Heart left ventricle (tissue), 16 donors: Measurements from ENCODE around the gene ACACA. TPM values are rescaled to one million over a fixed set of nuclear protein-coding genes. Genes with fewer than 3 reads are reported as not detected.

ENCODE experiments used
- ATAC-seq, 4 donors: fragments of 200-7000 bp; cut with Tn5 transposase; one replicate each; pipeline ENCODE4 v1.9.1; 2020 to 2022; ENCODE audit warnings: moderate library complexity in 4 of 4, mild to moderate bottlenecking in 3 of 4, moderate number of reproducible peaks in 1 of 4
- DNase-seq, 5 donors: peaks; one replicate each; pipeline ENCODE4 v3.0.0-alpha.2; 2020
- H3K27ac ChIP-seq, 12 donors: fragments of 200-600 bp; sonication (generic) in 4 of 12; one replicate each; pipeline versions ENCODE4 v1.5.0 to v1.8.0; 2016 to 2022; ENCODE audit warnings: mild to moderate bottlenecking in 2 of 12
- H3K27me3 ChIP-seq, 9 donors: fragments of 200-600 bp; sonication (generic) in 2 of 9; one replicate each; pipeline versions ENCODE4 v1.5.1 to v1.8.0; 2016 to 2022; ENCODE audit warnings: mild to moderate bottlenecking in 3 of 9
- H3K36me3 ChIP-seq, 9 donors: fragments of 200-600 bp; sonication (generic) in 2 of 9; one replicate each; pipeline versions ENCODE4 v1.5.0 to v1.8.0; 2018 to 2022; ENCODE audit warnings: mild to moderate bottlenecking in 2 of 9
- H3K4me1 ChIP-seq, 12 donors: fragments of 200-600 bp; sonication (generic) in 4 of 12; one replicate each; pipeline versions ENCODE4 v1.5.0 to v1.8.0; 2016 to 2022; ENCODE audit warnings: mild to moderate bottlenecking in 3 of 12
- H3K4me3 ChIP-seq, 12 donors: fragments of 200-600 bp; sonication (generic) in 4 of 12; one replicate each; pipeline versions ENCODE4 v1.5.0 to v1.8.0; 2017 to 2022; ENCODE audit warnings: mild to moderate bottlenecking in 9 of 12, moderate library complexity in 4 of 12
- H3K9me3 ChIP-seq, 12 donors: fragments of 200-600 bp; sonication (generic) in 4 of 12; one replicate each; pipeline versions ENCODE4 v1.5.0 to v1.8.0; 2016 to 2022; ENCODE audit warnings: mild to moderate bottlenecking in 1 of 12
- CTCF ChIP-seq, 12 donors: fragments of 200-600 bp; sonication (generic) in 4 of 12; IDR thresholded peaks; one replicate each; pipeline versions ENCODE4 v1.5.0 to v1.8.0; 2018 to 2022; ENCODE audit warnings: antibody characterized with exemption in 12 of 12, mild to moderate bottlenecking in 5 of 12
- POLR2A ChIP-seq, 2 donors: fragments of 450-650 bp; IDR thresholded peaks; one replicate each; pipeline ENCODE4 v1.6.1; 2017; ENCODE audit warnings: antibody characterized with exemption in 2 of 2, mild to moderate bottlenecking in 2 of 2, moderate library complexity in 2 of 2
- WGBS, 4 donors: extraction: QIAGEN DNeasy Blood & Tissue Kit in 2 of 4; methylation state at CpG; one replicate each; pipeline versions ENCODE4 v1.1.5 to v1.1.7; 2013 to 2018; 5-methylcytosine and 5-hydroxymethylcytosine counted together
- intact Hi-C, 10 donors: fragments of 100-400 bp; cut with DNase I; formaldehyde crosslinking; loops; one replicate each; pipeline versions ENCODE4 v1.11.1 to v1.14.2; 2022
- polyA plus RNA-seq, 2 donors: library from polyadenylated mRNA; stranded (reverse); fragments of 200-250 nt; gene quantifications; one replicate each; pipeline ENCODE4 v1.2.3, GENCODE V29; 2013
- total RNA-seq, 9 donors: library from RNA; depleted of rRNA in 2 of 9; stranded (reverse); fragments of >200 nt in 2 of 9; fragmentation: NEBNext Ultra II Directional in 3 of 9; extraction: Animal tissue kit (Norgen Biotek cat#: 25700) in 3 of 9; gene quantifications; one replicate each; pipeline versions ENCODE4 v1.1.0 to v1.2.4, GENCODE V29; 2016 to 2023
- donor health status: ischemic (EF 13 %, LVEDD 7.1; RV severe dilation, severe dysfunction).
- donor health status: healthy with polysubstance abuse.
- donor health status: DM: no; HTN: yes; CAD: no.
- donor health status: DM: no; HTN: no; CAD: no.
- donor health status: ischemic (EF 25% LVEDD 6.9; RV normal size, moderate dysfunction).
- donor health status: ischemic (EF 25% LVEDD 5.7; RV mildly dilated, moderate dysfunction).
- donor health status: healthy.
- donor health status: DM: yes; HTN: yes; CAD: no.
- donor health status: ischemic (EF 35%, LVEDD 5.7; RV mildly dilated, moderate dysfunction).
- donor health status: nonischemic (EF 11% LVEDD 7.7; RV severe dilation, severe dysfunction).
- donor health status: DM: yes; HTN: yes; CAD: no.
- donor health status: PGD.
- donor health status: ischemic (EF 29% LVEDD 5.4; RV normal size, mild dysfunction).
- donor health status: nonischemic (EF 23%, LVEDD 6.1; RV moderate dilation, normal function).

The ACACA gene
- total and polyA plus RNA-seq, 11 donors, result 6.2 to 33.0 (median 15.8) TPM

- intact Hi-C loops, result no loop called here
- Histone ChIP-seq H3K27me3 (no peaks in the 10 kb centered on the region), H3K9me3 (peaks cover 0 to 14% (median 9%) of the 10 kb centered on the region in 12 donors), H3K4me3 (no peak overlapping the region), H3K36me3 (peaks cover 0 to 82% (median 59%) of the 10 kb centered on the region in 9 donors), H3K27ac (no peak overlapping the region), H3K4me1 (no peaks in the 10 kb centered on the region)
- TF ChIP-seq POLR2A (IDR thresholded peaks at IDR 0.05) (no peak), CTCF (IDR thresholded peaks at IDR 0.05) (no peak)
- no peak for DNase-seq
- no peak for ATAC-seq
- WGBS, 4 donors, result 89 to 92% (median 92%) methylated on average over 1 of the region's 1 CpG
These were observed 145.3 kb downstream of the ACACA start for GRCh38 chr17:37261286-37261685.

- no peaks in the 10 kb centered on the region for H3K9me3 ChIP-seq
- 88 to 98% (median 93%) methylated on average over 3 of the region's 3 CpGs for WGBS, 4 donors
- H3K36me3 ChIP-seq, result peaks cover 0 to 82% (median 44%) of the 10 kb centered on the region in 9 donors
- TF ChIP-seq POLR2A (IDR thresholded peaks at IDR 0.05), result no peak
- TF ChIP-seq CTCF (IDR thresholded peaks at IDR 0.05), result no peak
- DNase-seq (no peak), ATAC-seq (no peak)
- no peak overlapping the region for H3K4me3 ChIP-seq
- H3K4me1 ChIP-seq, result no peaks in the 10 kb centered on the region
- no peaks in the 10 kb centered on the region for H3K27me3 ChIP-seq
- intact Hi-C loops, result no loop called here
- H3K27ac ChIP-seq, result no peak overlapping the region
These were observed 147.5 kb downstream of the ACACA start for GRCh38 chr17:37259030-37259735.

- Histone ChIP-seq H3K4me3 (no peak overlapping the region), H3K36me3 (peaks cover 0 to 76% (median 27%) of the 10 kb centered on the region in 9 donors), H3K27me3 (no peaks in the 10 kb centered on the region), H3K4me1 (no peaks in the 10 kb centered on the region), H3K9me3 (no peaks in the 10 kb centered on the region), H3K27ac (no peak overlapping the region)
- no peak for TF ChIP-seq POLR2A (IDR thresholded peaks at IDR 0.05)
- no peak for TF ChIP-seq CTCF (IDR thresholded peaks at IDR 0.05)
- ATAC-seq (no peak), DNase-seq (no peak)
- 93 to 96% (median 95%) methylated on average over 1 of the region's 1 CpG for WGBS, 4 donors
- intact Hi-C loops, result no loop called here
These were observed 150.0 kb downstream of the ACACA start for GRCh38 chr17:37256627-37257026.

GRCh38 chr17:37255432-37255831 lies 151.2 kb downstream of the ACACA start:
- TF ChIP-seq CTCF (IDR thresholded peaks at IDR 0.05) (no peak), POLR2A (IDR thresholded peaks at IDR 0.05) (no peak)
- no peaks in the 10 kb centered on the region for H3K27me3 ChIP-seq
- no peak overlapping the region for H3K4me3 ChIP-seq
- DNase-seq (no peak), ATAC-seq (no peak)
- H3K4me1 ChIP-seq, result no peaks in the 10 kb centered on the region
- peaks cover 0 to 78% (median 39%) of the 10 kb centered on the region in 9 donors for H3K36me3 ChIP-seq
- 82 to 88% (median 87%) methylated on average over 5 of the region's 5 CpGs for WGBS, 4 donors
- H3K27ac ChIP-seq, result no peak overlapping the region
- intact Hi-C loops, result no loop called here
- no peaks in the 10 kb centered on the region for H3K9me3 ChIP-seq
